Loucy (cell line): ENCODE data around the gene B9D1.
"Not testable (repeated sequence)": the region's sequence is repeated elsewhere in the genome, so short reads cannot be mapped to it uniquely, and the experiment has no call there.

ENCODE experiments used
- H2AFZ ChIP-seq: fragments of 200-600 bp; sonication (generic); 2 replicates; pipeline ENCODE4 v1.6.0; 2016; ENCODE audit warnings: antibody characterized with exemption, mild to moderate bottlenecking, low read length, moderate library complexity
- H3F3A ChIP-seq: fragments of 200-600 bp; 2 replicates; pipeline ENCODE4 v1.6.0; 2016; ENCODE audit warnings: antibody characterized with exemption, low read depth, mild to moderate bottlenecking
- H3K27me3 ChIP-seq: fragments of 200-600 bp; sonication (generic); 2 replicates; pipeline ENCODE4 v1.6.1; 2014; ENCODE audit warnings: low read length, mild to moderate bottlenecking; ENCODE audit not compliant: insufficient read depth, poor library complexity, severe bottlenecking
- H3K36me3 ChIP-seq: fragments of 200-600 bp; sonication (generic); 2 replicates; pipeline ENCODE4 v1.6.1; 2016; ENCODE audit warnings: low read length; ENCODE audit not compliant: insufficient read depth
- H3K4me1 ChIP-seq: fragments of 200-600 bp; sonication (generic); 2 replicates; pipeline ENCODE4 v1.5.1; 2014; ENCODE audit warnings: low read length, mild to moderate bottlenecking; ENCODE audit not compliant: insufficient read depth, poor library complexity, severe bottlenecking
- H3K4me2 ChIP-seq: fragments of 200-600 bp; sonication (generic); 2 replicates; pipeline ENCODE4 v1.6.0; 2014; ENCODE audit warnings: antibody characterized with exemption, low read length, low read depth, mild to moderate bottlenecking; ENCODE audit not compliant: poor library complexity, severe bottlenecking
- H3K4me3 ChIP-seq: fragments of 200-600 bp; sonication (generic); 2 replicates; pipeline ENCODE4 v1.5.1; 2014; ENCODE audit warnings: low read length, mild to moderate bottlenecking, mixed read lengths; ENCODE audit not compliant: poor library complexity, severe bottlenecking
- H3K79me2 ChIP-seq: fragments of 200-600 bp; sonication (generic); 2 replicates; pipeline ENCODE4 v1.6.1; 2014; ENCODE audit warnings: low read length; ENCODE audit not compliant: insufficient read depth
- H3K9ac ChIP-seq: fragments of 200-600 bp; sonication (generic); 2 replicates; pipeline ENCODE4 v1.6.0; 2014; ENCODE audit warnings: mild to moderate bottlenecking, low read depth, low read length, moderate library complexity; ENCODE audit not compliant: poor library complexity, severe bottlenecking
- H3K9me2 ChIP-seq: fragments of 200-600 bp; sonication (generic); replicated peaks from 2 replicates; pipeline ENCODE4 v1.6.1; 2016; ENCODE audit warnings: low read depth, low read length, mixed read lengths
- H3K9me3 ChIP-seq: fragments of 200-600 bp; sonication (generic); 2 replicates; pipeline ENCODE4 v1.6.1; 2014; ENCODE audit warnings: mild to moderate bottlenecking, antibody characterized with exemption, low read length, low read depth; ENCODE audit not compliant: insufficient read depth
- H4K20me1 ChIP-seq: fragments of 200-600 bp; sonication (generic); 2 replicates; pipeline ENCODE4 v1.6.0; 2014; ENCODE audit warnings: antibody characterized with exemption, low read length, mild to moderate bottlenecking; ENCODE audit not compliant: insufficient read depth, poor library complexity, severe bottlenecking
- CTCF ChIP-seq: fragments of 200-600 bp; sonication (generic); conservative IDR thresholded peaks from 2 replicates; pipeline ENCODE4 v1.5.1; 2014; ENCODE audit warnings: mild to moderate bottlenecking, antibody characterized with exemption, low read length
- EZH2phosphoT487 ChIP-seq: fragments of 200-600 bp; IDR thresholded peaks from 2 replicates; pipeline ENCODE4 v1.6.1; 2018; ENCODE audit warnings: antibody characterized with exemption, mild to moderate bottlenecking, moderate library complexity, borderline replicate concordance

B9D1 gene

GRCh38 chr17:19354748-19355147 is 7.8 kb downstream of the B9D1 start:
- Histone ChIP-seq H3K4me2 (no peak overlapping the region), H3K9me2 (no peaks in the 10 kb centered on the region), H3K27me3 (no peaks in the 10 kb centered on the region), H3K9me3 (no peaks in the 10 kb centered on the region), H3K9ac (no peak overlapping the region), H2AFZ (no peak overlapping the region), H3K4me1 (no peaks in the 10 kb centered on the region), H3K4me3 (no peak overlapping the region), H3K36me3 (no peaks in the 10 kb centered on the region), H3F3A (no peaks in the 10 kb centered on the region), H4K20me1 (no peaks in the 10 kb centered on the region), H3K79me2 (no peaks in the 10 kb centered on the region)
- TF ChIP-seq CTCF = no peak
- TF ChIP-seq EZH2phosphoT487 = no peak

GRCh38 chr17:19353401-19353800 is 9.1 kb downstream of the B9D1 start:
- not testable (repeated sequence) for H3K9me3 ChIP-seq, H3K9ac ChIP-seq, H3K9me2 ChIP-seq, H4K20me1 ChIP-seq, H3K4me1 ChIP-seq, H3K36me3 ChIP-seq, H3K4me2 ChIP-seq, H3K4me3 ChIP-seq, H2AFZ ChIP-seq, H3K79me2 ChIP-seq, H3F3A ChIP-seq, H3K27me3 ChIP-seq

DNA sequence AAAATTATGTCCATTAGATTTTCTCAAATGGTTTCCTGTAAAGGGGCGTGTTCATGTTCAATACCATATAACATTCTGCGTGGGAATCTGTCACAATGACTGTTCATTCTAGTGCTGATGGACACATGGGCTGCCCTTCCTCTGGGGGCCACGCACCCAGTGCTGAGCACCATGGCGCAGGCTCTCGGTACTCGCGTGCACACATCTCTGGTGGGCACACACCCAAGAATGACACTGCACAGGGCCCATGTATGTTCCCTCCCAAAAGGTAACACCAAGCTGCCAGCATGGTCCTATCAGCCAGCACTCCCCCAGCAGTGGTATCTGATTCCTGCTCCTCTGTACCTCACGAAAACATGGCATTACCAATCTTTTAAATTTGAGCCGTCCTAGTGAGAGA is 13.7 kb downstream of the B9D1 start:
- Histone ChIP-seq H3K4me3 (no peak overlapping the region), H3K9me3 (no peaks in the 10 kb centered on the region), H3K36me3 (no peaks in the 10 kb centered on the region), H2AFZ (no peak overlapping the region), H3K4me1 (no peaks in the 10 kb centered on the region), H3K9ac (no peak overlapping the region), H3K9me2 (no peaks in the 10 kb centered on the region), H3F3A (no peaks in the 10 kb centered on the region), H3K4me2 (no peak overlapping the region), H3K27me3 (no peaks in the 10 kb centered on the region), H4K20me1 (no peaks in the 10 kb centered on the region), H3K79me2 (no peaks in the 10 kb centered on the region)
- TF ChIP-seq EZH2phosphoT487 = no peak
- no peak for TF ChIP-seq CTCF

DNA sequence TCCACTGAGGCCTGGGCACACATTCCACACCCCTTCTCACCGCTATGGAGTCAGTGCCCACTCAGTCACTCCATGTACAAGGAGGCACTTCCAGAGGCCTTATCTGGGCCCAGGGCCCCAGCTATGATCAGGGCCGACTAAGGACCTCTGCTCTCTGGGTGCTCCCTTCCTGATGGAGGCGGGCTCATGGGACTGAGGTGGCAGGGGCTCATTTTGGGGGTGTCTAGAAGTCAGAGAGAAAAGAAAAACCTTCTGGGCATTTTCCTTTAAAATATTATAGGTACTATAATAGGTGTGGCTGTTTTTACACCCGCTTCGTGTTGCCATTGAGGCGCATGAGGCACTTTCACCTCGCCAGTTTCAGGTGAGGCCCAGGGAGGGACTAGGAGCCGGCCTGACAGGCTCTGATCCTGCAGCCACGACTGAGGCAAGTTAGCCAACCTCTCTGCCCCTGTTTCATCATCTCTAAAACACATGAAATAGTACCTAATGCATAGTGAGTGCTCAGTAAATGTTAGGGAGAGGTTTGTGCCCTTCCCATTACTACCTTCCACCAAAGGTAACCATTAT is 14.4 kb downstream of the B9D1 start:
- H3K79me2 ChIP-seq = no peaks in the 10 kb centered on the region
- H3K9me2 ChIP-seq = no peaks in the 10 kb centered on the region
- no peak overlapping the region for H3K4me2 ChIP-seq
- no peak overlapping the region for H2AFZ ChIP-seq
- no peaks in the 10 kb centered on the region for H4K20me1 ChIP-seq
- no peaks in the 10 kb centered on the region for H3K9me3 ChIP-seq
- H3F3A ChIP-seq = no peaks in the 10 kb centered on the region
- no peaks in the 10 kb centered on the region for H3K4me1 ChIP-seq
- no peak for TF ChIP-seq CTCF
- no peak for TF ChIP-seq EZH2phosphoT487
- H3K4me3 ChIP-seq = no peak overlapping the region
- H3K36me3 ChIP-seq = no peaks in the 10 kb centered on the region
- no peaks in the 10 kb centered on the region for H3K27me3 ChIP-seq
- H3K9ac ChIP-seq = no peak overlapping the region
